ENCODE measurements around the gene CDKN2C.

DNA sequence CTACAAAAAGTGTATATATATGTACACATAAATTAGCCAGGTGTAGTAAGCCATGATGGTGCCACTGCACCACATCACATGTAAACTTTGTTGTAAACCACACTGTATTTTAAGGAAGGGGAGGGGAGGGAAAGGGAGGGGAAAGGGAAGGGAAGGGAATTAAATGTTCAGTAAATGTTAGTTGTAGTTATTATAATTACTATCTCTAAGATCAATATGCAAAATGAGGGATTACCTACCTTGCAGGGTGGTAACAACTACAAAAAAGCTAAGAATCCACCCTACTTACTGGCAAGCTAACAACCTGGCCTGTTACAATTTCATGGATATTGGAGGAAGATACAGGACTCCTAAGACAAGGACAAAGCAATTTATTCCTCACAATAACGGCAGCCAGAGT is 27.7 kb upstream of the CDKN2C start:
- TF ChIP-seq, protein P1, sequence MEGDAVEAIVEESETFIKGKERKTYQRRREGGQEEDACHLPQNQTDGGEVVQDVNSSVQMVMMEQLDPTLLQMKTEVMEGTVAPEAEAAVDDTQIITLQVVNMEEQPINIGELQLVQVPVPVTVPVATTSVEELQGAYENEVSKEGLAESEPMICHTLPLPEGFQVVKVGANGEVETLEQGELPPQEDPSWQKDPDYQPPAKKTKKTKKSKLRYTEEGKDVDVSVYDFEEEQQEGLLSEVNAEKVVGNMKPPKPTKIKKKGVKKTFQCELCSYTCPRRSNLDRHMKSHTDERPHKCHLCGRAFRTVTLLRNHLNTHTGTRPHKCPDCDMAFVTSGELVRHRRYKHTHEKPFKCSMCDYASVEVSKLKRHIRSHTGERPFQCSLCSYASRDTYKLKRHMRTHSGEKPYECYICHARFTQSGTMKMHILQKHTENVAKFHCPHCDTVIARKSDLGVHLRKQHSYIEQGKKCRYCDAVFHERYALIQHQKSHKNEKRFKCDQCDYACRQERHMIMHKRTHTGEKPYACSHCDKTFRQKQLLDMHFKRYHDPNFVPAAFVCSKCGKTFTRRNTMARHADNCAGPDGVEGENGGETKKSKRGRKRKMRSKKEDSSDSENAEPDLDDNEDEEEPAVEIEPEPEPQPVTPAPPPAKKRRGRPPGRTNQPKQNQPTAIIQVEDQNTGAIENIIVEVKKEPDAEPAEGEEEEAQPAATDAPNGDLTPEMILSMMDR (IDR thresholded peaks at IDR 0.05): no peak
- no peak for TF ChIP-seq POLR2A (IDR thresholded peaks at IDR 0.05)
